Gastroesophageal sphincter (tissue), 4 donors: ENCODE measurements around the gene RANBP3L. TPM values are rescaled to one million over a fixed set of nuclear protein-coding genes. Genes with fewer than 3 reads are reported as not detected.

Experiments
- ATAC-seq: fragments of 150-250 bp; one replicate; pipeline ENCODE4 v1.9.1; 2016; ENCODE audit warnings: mild to moderate bottlenecking, moderate library complexity
- H3K27ac ChIP-seq, 4 donors: fragments of 200-600 bp; sonication (generic) in 3 of 4; 1 replicate in 3 of 4; 2 replicates in 1 of 4; pipeline ENCODE4 v1.5.1; 2016 to 2019
- H3K27me3 ChIP-seq: fragments of 200-600 bp; sonication (generic); one replicate; pipeline ENCODE4 v1.5.1; 2019
- H3K36me3 ChIP-seq, 2 donors: fragments of 200-600 bp; sonication (generic); one replicate each; pipeline ENCODE4 v1.5.1; 2019; ENCODE audit warnings: control low read depth in 1 of 2
- H3K4me1 ChIP-seq, 3 donors: fragments of 200-600 bp; sonication (generic); 1 replicate in 2 of 3; 2 replicates in 1 of 3; pipeline ENCODE4 v1.5.1; 2016 to 2019; ENCODE audit warnings: control low read depth in 2 of 3
- H3K4me3 ChIP-seq, 2 donors: fragments of 200-600 bp; sonication (generic); one replicate each; pipeline ENCODE4 v1.5.1; 2019; ENCODE audit warnings: mild to moderate bottlenecking in 1 of 2, moderate library complexity in 1 of 2
- H3K9me3 ChIP-seq, 3 donors: fragments of 200-600 bp; sonication (generic); one replicate each; pipeline ENCODE4 v1.5.1; 2017 to 2019; ENCODE audit warnings: control low read depth in 2 of 3
- CTCF ChIP-seq, 4 experiments: fragments of 200-600 bp in 2 of 4; fragments of 450-650 bp in 2 of 4; sonication (generic) in 1 of 4; IDR thresholded peaks; one replicate each; pipeline ENCODE4 v1.5.1; 2017 to 2019; ENCODE audit warnings: antibody characterized with exemption in 4 of 4, mild to moderate bottlenecking in 2 of 4, moderate library complexity in 2 of 4
- EP300 ChIP-seq: sonication (generic); formaldehyde crosslinking; IDR thresholded peaks from one replicate; pipeline ENCODE4 v1.6.1; 2017; ENCODE audit warnings: antibody characterized with exemption, mild to moderate bottlenecking
- POLR2A ChIP-seq, 2 donors: fragments of 450-650 bp; IDR thresholded peaks; one replicate each; pipeline ENCODE4 v1.6.1; 2017; ENCODE audit warnings: antibody characterized with exemption in 2 of 2, mild to moderate bottlenecking in 2 of 2, moderate library complexity in 1 of 2
- POLR2AphosphoS5 ChIP-seq: sonication (generic); formaldehyde crosslinking; IDR thresholded peaks from one replicate; pipeline ENCODE4 v1.6.1; 2017; ENCODE audit warnings: antibody characterized with exemption
- WGBS, 2 donors: methylation state at CpG; one replicate each; pipeline ENCODE4 v1.1.5; 2018; ENCODE audit warnings: low coverage in 1 of 2; 5-methylcytosine and 5-hydroxymethylcytosine counted together
- total RNA-seq, 4 donors: library from RNA; depleted of rRNA; stranded (reverse); fragments of >200 nt; gene quantifications; one replicate each; pipeline ENCODE4 v1.1.0, GENCODE V29; 2016

Gene RANBP3L
- total RNA-seq, 4 donors from 2014 or later = 3.4 to 26.0 (median 6.1) TPM

DNA sequence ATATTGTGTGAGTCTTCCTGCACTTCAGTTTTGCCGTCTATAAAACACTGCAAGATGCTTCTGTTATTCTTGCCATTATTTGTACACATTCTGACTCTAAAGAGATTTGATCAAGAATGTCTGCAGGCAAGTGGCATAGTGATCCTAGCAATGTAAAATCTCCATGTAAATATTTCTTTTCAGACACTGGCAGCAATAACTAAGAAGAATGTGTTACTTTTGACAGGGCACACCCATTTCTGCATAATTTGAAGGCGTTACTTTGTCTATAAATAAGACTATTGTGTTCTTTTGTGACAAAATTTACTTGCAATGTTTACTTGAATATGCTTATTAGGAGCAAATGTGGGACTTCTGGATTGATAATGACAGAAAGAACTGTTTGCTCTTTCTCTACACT lies 20.1 kb downstream of the RANBP3L start:
- no peak overlapping the region for H3K4me3 ChIP-seq
- no peak for ATAC-seq
- H3K9me3 ChIP-seq = no peaks in the 10 kb centered on the region
- TF ChIP-seq POLR2A (IDR thresholded peaks at IDR 0.05) = no peak
- TF ChIP-seq CTCF (IDR thresholded peaks at IDR 0.05) = no peak
- no peak for TF ChIP-seq POLR2AphosphoS5
- no peak for TF ChIP-seq EP300
- H3K36me3 ChIP-seq = no peaks in the 10 kb centered on the region
- H3K4me1 ChIP-seq = peaks cover 0 to 25% (median 6%) of the 10 kb centered on the region in 3 donors
- no peak overlapping the region for H3K27ac ChIP-seq
- 63 to 84% methylated on average over 2 of the region's 2 CpGs for WGBS, 2 donors
- H3K27me3 ChIP-seq = no peaks in the 10 kb centered on the region

DNA sequence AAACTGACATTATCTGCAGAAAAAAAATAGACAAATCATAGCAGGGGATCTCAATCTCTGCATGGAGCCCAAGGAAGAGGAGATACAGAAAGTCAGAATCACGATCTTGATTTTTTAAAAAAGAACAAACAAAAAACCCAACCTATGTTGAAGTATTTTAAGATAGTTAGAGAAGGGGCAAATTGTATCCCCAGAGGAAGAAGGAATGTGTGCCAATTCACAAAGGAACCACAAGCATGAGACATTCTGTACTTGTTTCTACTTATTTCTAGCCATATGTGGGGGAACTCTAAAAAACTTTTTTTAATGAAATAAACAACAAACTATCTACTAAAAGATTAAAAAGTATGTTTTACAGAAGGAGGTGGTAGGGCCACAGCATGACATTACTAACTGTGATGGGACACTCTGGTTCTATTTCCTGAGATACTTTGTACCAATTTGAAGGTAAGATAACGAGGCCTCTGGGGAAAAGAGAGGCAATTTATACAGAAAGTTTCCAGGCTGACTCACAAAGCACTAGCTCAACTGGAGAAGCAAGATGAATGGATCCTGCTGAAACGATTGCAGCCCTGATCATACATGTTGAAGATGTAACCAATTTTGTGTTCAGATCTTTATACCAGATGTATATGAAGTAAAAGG lies 22.5 kb downstream of the RANBP3L start:
- WGBS, 2 donors = 34 to 58% methylated on average over 3 of the region's 3 CpGs
- peaks cover 0 to 31% (median 6%) of the 10 kb centered on the region in 3 donors for H3K4me1 ChIP-seq
- H3K36me3 ChIP-seq = no peaks in the 10 kb centered on the region
- no peaks in the 10 kb centered on the region for H3K27me3 ChIP-seq
- ATAC-seq = no peak
- H3K4me3 ChIP-seq = no peak overlapping the region
- H3K9me3 ChIP-seq = no peaks in the 10 kb centered on the region
- TF ChIP-seq POLR2A (IDR thresholded peaks at IDR 0.05) (no peak), CTCF (IDR thresholded peaks at IDR 0.05) (no peak), EP300 (no peak), POLR2AphosphoS5 (no peak)
- H3K27ac ChIP-seq = peak overlapping the region in 1 of 4 donors; percentile 2

- Histone ChIP-seq H3K4me1 (peaks cover 0 to 35% (median 6%) of the 10 kb centered on the region in 3 donors), H3K9me3 (no peaks in the 10 kb centered on the region), H3K27ac (no peak overlapping the region), H3K36me3 (no peaks in the 10 kb centered on the region), H3K27me3 (no peaks in the 10 kb centered on the region), H3K4me3 (no peak overlapping the region)
- ATAC-seq = no peak
- TF ChIP-seq CTCF (IDR thresholded peaks at IDR 0.05) (no peak), POLR2A (IDR thresholded peaks at IDR 0.05) (no peak), POLR2AphosphoS5 (no peak), EP300 (no peak)
- 60 to 67% methylated on average over 2 to 5 of the region's 5 CpGs for WGBS, 2 donors
Measured at GRCh38 chr5:36277521-36278176, 24.1 kb downstream of the RANBP3L start.

DNA sequence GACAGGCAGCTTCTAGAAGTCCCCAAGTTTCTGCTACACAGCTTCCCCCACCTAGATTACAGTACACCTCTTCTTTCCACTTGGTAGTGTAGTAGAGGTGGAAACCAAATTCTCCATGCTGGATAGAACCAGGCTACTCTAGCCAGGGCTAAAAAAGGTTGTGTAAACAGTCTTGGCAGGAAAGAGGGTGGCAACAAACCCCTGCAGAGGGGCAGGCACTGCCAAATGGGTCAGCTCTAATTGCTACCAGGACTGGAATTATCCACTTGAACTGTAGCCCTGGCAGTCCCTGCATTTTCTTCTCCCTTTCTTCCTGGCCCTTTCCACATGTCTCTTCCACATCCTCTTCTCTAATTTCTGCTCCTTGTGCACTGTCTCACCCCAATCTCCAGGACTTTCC lies 24.8 kb downstream of the RANBP3L start:
- H3K36me3 ChIP-seq = no peaks in the 10 kb centered on the region
- no peaks in the 10 kb centered on the region for H3K9me3 ChIP-seq
- ATAC-seq = no peak
- H3K4me3 ChIP-seq = no peak overlapping the region
- no peak overlapping the region for H3K27ac ChIP-seq
- TF ChIP-seq EP300 (no peak), POLR2AphosphoS5 (no peak), POLR2A (IDR thresholded peaks at IDR 0.05) (no peak), CTCF (IDR thresholded peaks at IDR 0.05) (no peak)
- no peaks in the 10 kb centered on the region for H3K27me3 ChIP-seq
- peaks cover 0 to 32% (median 6%) of the 10 kb centered on the region in 3 donors for H3K4me1 ChIP-seq
